H9 (cell line): ENCODE results near the gene INSR. TPM values are rescaled to one million over a fixed set of nuclear protein-coding genes. Genes with fewer than 3 reads are reported as not detected.

ENCODE experiments used
- DNase-seq: peaks from one replicate; pipeline ENCODE4 v3.0.0-alpha.2; 2017
- H2AFZ ChIP-seq: one replicate; pipeline ENCODE4 v1.6.1; 2013; ENCODE audit warnings: mild to moderate bottlenecking, low read length, control low read depth, moderate library complexity
- H2AK5ac ChIP-seq: 2 replicates; pipeline ENCODE4 v1.6.1; 2013; ENCODE audit warnings: low read length, control low read depth, mixed read lengths; ENCODE audit not compliant: insufficient read length
- H2BK120ac ChIP-seq: one replicate; pipeline ENCODE4 v1.6.1; 2013; ENCODE audit warnings: low read depth, mild to moderate bottlenecking, low read length, control low read depth, inconsistent platforms; ENCODE audit not compliant: poor library complexity, severe bottlenecking
- H2BK12ac ChIP-seq: 2 replicates; pipeline ENCODE4 v1.6.1; 2013; ENCODE audit warnings: low read length, control low read depth, mixed read lengths, low read depth; ENCODE audit not compliant: insufficient read length
- H2BK15ac ChIP-seq: 2 replicates; pipeline ENCODE4 v1.6.1; 2013; ENCODE audit warnings: low read depth, low read length, control low read depth
- H2BK20ac ChIP-seq: one replicate; pipeline ENCODE4 v1.6.1; 2013; ENCODE audit warnings: low read depth, mild to moderate bottlenecking, low read length, control low read depth, inconsistent platforms; ENCODE audit not compliant: poor library complexity, severe bottlenecking
- H2BK5ac ChIP-seq: 2 replicates; pipeline ENCODE4 v1.6.1; 2013; ENCODE audit warnings: low read length, control low read depth, mixed read lengths; ENCODE audit not compliant: insufficient read length
- H3K14ac ChIP-seq: 2 replicates; pipeline ENCODE4 v1.6.1; 2013; ENCODE audit warnings: low read length, control low read depth; ENCODE audit not compliant: insufficient read depth
- H3K18ac ChIP-seq: 2 replicates; pipeline ENCODE4 v1.6.1; 2013; ENCODE audit warnings: low read depth, mild to moderate bottlenecking, mixed read lengths, low read length, control low read depth; ENCODE audit not compliant: insufficient read length
- H3K23ac ChIP-seq: 2 replicates; pipeline ENCODE4 v1.6.1; 2013; ENCODE audit warnings: low read length, control low read depth, mixed read lengths, low read depth; ENCODE audit not compliant: insufficient read length
- H3K23me2 ChIP-seq: 2 replicates; pipeline ENCODE4 v1.6.1; 2013; ENCODE audit warnings: low read depth, mild to moderate bottlenecking, mixed read lengths, low read length, control low read depth; ENCODE audit not compliant: insufficient read length, poor library complexity, severe bottlenecking
- H3K27ac ChIP-seq: 2 replicates; pipeline ENCODE4 v1.5.1; 2013; ENCODE audit warnings: low read length, control low read depth, mixed read lengths, low read depth; ENCODE audit not compliant: insufficient read length
- H3K27me3 ChIP-seq: 2 replicates; pipeline ENCODE4 v1.6.1; 2013; ENCODE audit warnings: low read length, control low read depth, inconsistent platforms; ENCODE audit not compliant: insufficient read depth
- H3K4ac ChIP-seq: 2 replicates; pipeline ENCODE4 v1.6.1; 2013; ENCODE audit warnings: low read depth, mild to moderate bottlenecking, control low read depth, inconsistent platforms, low read length, moderate library complexity
- H3K4me1 ChIP-seq: 2 replicates; pipeline ENCODE4 v1.6.1; 2013; ENCODE audit warnings: low read length, control low read depth, inconsistent platforms; ENCODE audit not compliant: insufficient read depth
- H3K4me2 ChIP-seq: 2 replicates; pipeline ENCODE4 v1.6.1; 2013; ENCODE audit warnings: low read length, control low read depth, mixed read lengths; ENCODE audit not compliant: insufficient read length, insufficient read depth
- H3K56ac ChIP-seq: 2 replicates; pipeline ENCODE4 v1.6.1; 2013; ENCODE audit warnings: low read depth, mild to moderate bottlenecking, mixed read lengths, low read length, control low read depth; ENCODE audit not compliant: insufficient read length
- H3K79me1 ChIP-seq: 2 replicates; pipeline ENCODE4 v1.6.1; 2013; ENCODE audit warnings: low read depth, mild to moderate bottlenecking, moderate library complexity, low read length, control low read depth, inconsistent platforms; ENCODE audit not compliant: insufficient read depth, poor library complexity, severe bottlenecking
- H3K79me2 ChIP-seq: 2 replicates; pipeline ENCODE4 v1.6.1; 2013; ENCODE audit warnings: low read length, control low read depth, inconsistent platforms; ENCODE audit not compliant: insufficient read depth
- H3K9ac ChIP-seq: 2 replicates; pipeline ENCODE4 v1.6.1; 2013; ENCODE audit warnings: low read length, control low read depth, mixed read lengths; ENCODE audit not compliant: insufficient read length; ENCODE audit errors: extremely low read depth
- H3K9me3 ChIP-seq: one replicate; pipeline ENCODE4 v1.6.1; 2013; ENCODE audit warnings: low read depth, low read length, inconsistent platforms; ENCODE audit not compliant: control insufficient read depth
- H3T11ph ChIP-seq: one replicate; pipeline ENCODE4 v1.6.1; 2013; ENCODE audit warnings: mild to moderate bottlenecking, low read length, control low read depth, inconsistent platforms
- H4K20me1 ChIP-seq: one replicate; pipeline ENCODE4 v1.6.1; 2013; ENCODE audit not compliant: control insufficient read depth, insufficient read length, insufficient read depth
- H4K5ac ChIP-seq: 2 replicates; pipeline ENCODE4 v1.6.1; 2013; ENCODE audit warnings: low read depth, mild to moderate bottlenecking, mixed read lengths, low read length, control low read depth; ENCODE audit not compliant: insufficient read length
- H4K8ac ChIP-seq: replicated peaks from 2 replicates; pipeline ENCODE4 v1.6.1; 2013; ENCODE audit warnings: low read length, control low read depth, mixed read lengths, low read depth; ENCODE audit not compliant: insufficient read length
- H4K91ac ChIP-seq: 2 replicates; pipeline ENCODE4 v1.6.1; 2013; ENCODE audit warnings: low read depth, mild to moderate bottlenecking, moderate library complexity, mixed read lengths, low read length, control low read depth; ENCODE audit not compliant: insufficient read length
- H3K27ac Mint-ChIP-seq, 3 experiments: 2 replicates in 2 of 3; 3 replicates in 1 of 3; pipeline ENCODE4 v1.8.0; 2020 to 2021; ENCODE audit warnings: mixed read lengths in 3 of 3, mild to moderate bottlenecking in 1 of 3, moderate library complexity in 1 of 3
- H3K27me3 Mint-ChIP-seq: 2 replicates; pipeline ENCODE4 v1.8.0; 2021; ENCODE audit warnings: low read depth, mild to moderate bottlenecking, moderate library complexity, mixed read lengths
- H3K36me3 Mint-ChIP-seq, 3 experiments: 2 replicates in 2 of 3; 3 replicates in 1 of 3; pipeline ENCODE4 v1.8.0; 2020 to 2021; ENCODE audit warnings: low read depth in 3 of 3, mixed read lengths in 3 of 3; ENCODE audit not compliant: insufficient read depth in 1 of 3
- H3K4me1 Mint-ChIP-seq, 2 experiments: 2 replicates each; pipeline ENCODE4 v1.8.0; 2020; ENCODE audit warnings: mixed read lengths in 2 of 2
- H3K4me3 Mint-ChIP-seq, 2 experiments: 2 replicates in 1 of 2; 3 replicates in 1 of 2; pipeline ENCODE4 v1.8.0; 2020 to 2021; ENCODE audit warnings: mild to moderate bottlenecking in 2 of 2, mixed read lengths in 2 of 2, moderate library complexity in 1 of 2
- H3K9me3 Mint-ChIP-seq, 2 experiments: 2 replicates in 1 of 2; 3 replicates in 1 of 2; pipeline ENCODE4 v1.8.0; 2020; ENCODE audit warnings: mild to moderate bottlenecking in 2 of 2, mixed read lengths in 2 of 2, moderate library complexity in 1 of 2
- WGBS: extraction: QIAGEN DNeasy Blood & Tissue Kit; methylation state at CpG from one replicate; pipeline ENCODE4 v1.1.7; 2013; ENCODE audit warnings: missing lambda C conversion rate, low lambda C conversion rate, mixed read lengths; ENCODE audit not compliant: insufficient read length; ENCODE audit errors: extremely low coverage; 5-methylcytosine and 5-hydroxymethylcytosine counted together
- total RNA-seq: library from RNA; stranded (reverse); gene quantifications from 2 replicates; pipeline ENCODE4 v1.2.1, GENCODE V29; 2021
- TF ChIP-seq, protein P1 (sequence below): fragments of 200-600 bp; sonication (generic); conservative IDR thresholded peaks from 3 replicates; pipeline ENCODE4 v1.8.0; 2021; ENCODE audit warnings: antibody characterized with exemption, mild to moderate bottlenecking

The INSR gene
- total RNA-seq, 1 experiment from 2014 or later: 39.8 TPM

GRCh38 chr19:7067716-7068115 is 226.5 kb downstream of the INSR start:
- H3K4ac ChIP-seq: no peak overlapping the region
- H3K14ac ChIP-seq: no peak overlapping the region
- Mint-ChIP-seq H3K9me3 (peaks cover 37 to 50% of the 10 kb centered on the region in 2 experiments), H3K4me3 (no peak overlapping the region), H3K27ac (no peak overlapping the region), H3K4me1 (peaks cover 0 to 3% of the 10 kb centered on the region in 2 experiments; a peak in 2 of 4 replicates), H3K27me3 (no peaks in the 10 kb centered on the region), H3K36me3 (peaks cover 15 to 25% (median 18%) of the 10 kb centered on the region in 3 experiments)
- no peak overlapping the region for H4K5ac ChIP-seq
- no peak overlapping the region for H4K91ac ChIP-seq
- no peaks in the 10 kb centered on the region for H3K27me3 ChIP-seq
- WGBS: no CpG with 5 or more reads among the region's 2 CpGs
- H3T11ph ChIP-seq: no peak overlapping the region
- no peak overlapping the region for H3K27ac ChIP-seq
- no peak overlapping the region for H2AFZ ChIP-seq
- no peak overlapping the region for H3K18ac ChIP-seq
- no peaks in the 10 kb centered on the region for H3K9me3 ChIP-seq
- peaks cover 7% of the 10 kb centered on the region for H3K23me2 ChIP-seq
- H3K9ac ChIP-seq: no peak overlapping the region
- H3K4me2 ChIP-seq: no peak overlapping the region
- H2BK12ac ChIP-seq: no peak overlapping the region
- no peak overlapping the region for H2BK20ac ChIP-seq
- no peak overlapping the region for H2AK5ac ChIP-seq
- no peak overlapping the region for H2BK15ac ChIP-seq
- H3K23ac ChIP-seq: no peak overlapping the region
- no peaks in the 10 kb centered on the region for H3K79me2 ChIP-seq
- no peak overlapping the region for H3K56ac ChIP-seq
- H2BK120ac ChIP-seq: no peak overlapping the region
- no peaks in the 10 kb centered on the region for H3K4me1 ChIP-seq
- no peak overlapping the region for H2BK5ac ChIP-seq
- DNase-seq: no peak
- H3K79me1 ChIP-seq: no peaks in the 10 kb centered on the region
- H4K20me1 ChIP-seq: no peaks in the 10 kb centered on the region
- H4K8ac ChIP-seq: no peak overlapping the region
- TF ChIP-seq, protein P1, sequence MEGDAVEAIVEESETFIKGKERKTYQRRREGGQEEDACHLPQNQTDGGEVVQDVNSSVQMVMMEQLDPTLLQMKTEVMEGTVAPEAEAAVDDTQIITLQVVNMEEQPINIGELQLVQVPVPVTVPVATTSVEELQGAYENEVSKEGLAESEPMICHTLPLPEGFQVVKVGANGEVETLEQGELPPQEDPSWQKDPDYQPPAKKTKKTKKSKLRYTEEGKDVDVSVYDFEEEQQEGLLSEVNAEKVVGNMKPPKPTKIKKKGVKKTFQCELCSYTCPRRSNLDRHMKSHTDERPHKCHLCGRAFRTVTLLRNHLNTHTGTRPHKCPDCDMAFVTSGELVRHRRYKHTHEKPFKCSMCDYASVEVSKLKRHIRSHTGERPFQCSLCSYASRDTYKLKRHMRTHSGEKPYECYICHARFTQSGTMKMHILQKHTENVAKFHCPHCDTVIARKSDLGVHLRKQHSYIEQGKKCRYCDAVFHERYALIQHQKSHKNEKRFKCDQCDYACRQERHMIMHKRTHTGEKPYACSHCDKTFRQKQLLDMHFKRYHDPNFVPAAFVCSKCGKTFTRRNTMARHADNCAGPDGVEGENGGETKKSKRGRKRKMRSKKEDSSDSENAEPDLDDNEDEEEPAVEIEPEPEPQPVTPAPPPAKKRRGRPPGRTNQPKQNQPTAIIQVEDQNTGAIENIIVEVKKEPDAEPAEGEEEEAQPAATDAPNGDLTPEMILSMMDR: no peak
